Liver (tissue), 9 donors: ENCODE data around the gene SHBG. TPM values are rescaled to one million over a fixed set of nuclear protein-coding genes. Genes with fewer than 3 reads are reported as not detected.
A peak's percentile ranks its signal among the peaks of the same experiment; 100 is the strongest.

ENCODE experiments used
- DNase-seq: peaks from one replicate; pipeline ENCODE4 v3.0.0-alpha.2; 2017; ENCODE audit warnings: low spot score
- H3K27ac ChIP-seq, 2 donors: one replicate each; pipeline ENCODE4 v1.7.0; 2013; ENCODE audit warnings: inconsistent platforms in 2 of 2, low read length in 2 of 2, control low read depth in 1 of 2, low read depth in 1 of 2, mild to moderate bottlenecking in 1 of 2
- H3K27me3 ChIP-seq, 4 donors: one replicate each; pipeline versions ENCODE4 v1.6.1 to v1.7.0; 2013; ENCODE audit warnings: low read length in 3 of 4, inconsistent platforms in 1 of 4, mild to moderate bottlenecking in 1 of 4, moderate library complexity in 1 of 4; ENCODE audit not compliant: control insufficient read depth in 4 of 4, insufficient read depth in 4 of 4
- H3K36me3 ChIP-seq, 4 donors: one replicate each; pipeline versions ENCODE4 v1.6.1 to v1.7.0; 2013; ENCODE audit warnings: low read length in 3 of 4, mild to moderate bottlenecking in 3 of 4, low read depth in 1 of 4, moderate library complexity in 1 of 4; ENCODE audit not compliant: control insufficient read depth in 4 of 4, insufficient read depth in 3 of 4
- H3K4me1 ChIP-seq, 4 donors: one replicate each; pipeline versions ENCODE4 v1.6.1 to v1.7.0; 2013; ENCODE audit warnings: low read length in 3 of 4, mild to moderate bottlenecking in 3 of 4, moderate library complexity in 1 of 4; ENCODE audit not compliant: control insufficient read depth in 4 of 4, insufficient read depth in 4 of 4
- H3K4me3 ChIP-seq, 3 donors: one replicate each; pipeline versions ENCODE4 v1.6.1 to v1.7.0; 2013; ENCODE audit warnings: low read length in 3 of 3, control low read depth in 1 of 3, low read depth in 1 of 3, mild to moderate bottlenecking in 1 of 3
- H3K9ac ChIP-seq, 2 donors: one replicate each; pipeline ENCODE4 v1.7.0; 2013; ENCODE audit warnings: low read length in 2 of 2, mild to moderate bottlenecking in 2 of 2, moderate library complexity in 2 of 2, control low read depth in 1 of 2, low read depth in 1 of 2
- H3K9me3 ChIP-seq, 4 donors: one replicate each; pipeline versions ENCODE4 v1.6.1 to v1.7.0; 2013; ENCODE audit warnings: low read length in 3 of 4; ENCODE audit not compliant: control insufficient read depth in 4 of 4
- CTCF ChIP-seq: fragments of 150-350 bp; IDR thresholded peaks from 2 replicates; pipeline ENCODE4 v1.5.1; 2017; ENCODE audit warnings: improper control_type of control experiment, low read depth, low read length; ENCODE audit not compliant: missing input control
- EGR1 ChIP-seq, 2 donors: IDR thresholded peaks; 2 replicates each; pipeline ENCODE4 v1.6.1; 2016 to 2018; ENCODE audit warnings: antibody characterized with exemption in 2 of 2, low read depth in 2 of 2
- FOXA1 ChIP-seq: IDR thresholded peaks from 2 replicates; pipeline ENCODE4 v1.6.1; 2016; ENCODE audit warnings: antibody characterized with exemption
- FOXA2 ChIP-seq: IDR thresholded peaks from 2 replicates; pipeline ENCODE4 v1.6.1; 2016; ENCODE audit warnings: antibody characterized with exemption
- GABPA ChIP-seq, 2 donors: IDR thresholded peaks in 1 of 2; conservative IDR thresholded peaks in 1 of 2; 2 replicates each; pipeline ENCODE4 v1.6.1; 2016; ENCODE audit warnings: antibody characterized with exemption in 2 of 2, mild to moderate bottlenecking in 1 of 2, moderate library complexity in 1 of 2
- HNF4A ChIP-seq, 2 donors: conservative IDR thresholded peaks; 2 replicates each; pipeline ENCODE4 v1.6.1; 2016; ENCODE audit warnings: antibody characterized with exemption in 2 of 2, mild to moderate bottlenecking in 2 of 2
- HNF4G ChIP-seq: IDR thresholded peaks from 2 replicates; pipeline ENCODE4 v1.6.1; 2016; ENCODE audit warnings: antibody characterized with exemption
- JUND ChIP-seq, 2 donors: IDR thresholded peaks; 2 replicates each; pipeline ENCODE4 v1.6.1; 2016; ENCODE audit warnings: antibody characterized with exemption in 2 of 2
- MAX ChIP-seq: IDR thresholded peaks from 2 replicates; pipeline ENCODE4 v1.6.1; 2016; ENCODE audit warnings: antibody characterized with exemption
- NR2F2 ChIP-seq: IDR thresholded peaks from 2 replicates; pipeline ENCODE4 v1.6.1; 2016; ENCODE audit warnings: antibody characterized with exemption
- RAD21 ChIP-seq, 2 donors: IDR thresholded peaks; 2 replicates each; pipeline ENCODE4 v1.6.1; 2016; ENCODE audit warnings: antibody characterized with exemption in 2 of 2, mild to moderate bottlenecking in 2 of 2
- REST ChIP-seq: IDR thresholded peaks from 2 replicates; pipeline ENCODE4 v1.6.1; 2016; ENCODE audit warnings: antibody characterized with exemption, mild to moderate bottlenecking
- RXRA ChIP-seq, 2 donors: IDR thresholded peaks; 2 replicates each; pipeline ENCODE4 v1.6.1; 2017 to 2018; ENCODE audit warnings: antibody characterized with exemption in 2 of 2, mild to moderate bottlenecking in 1 of 2
- SP1 ChIP-seq: IDR thresholded peaks from 2 replicates; pipeline ENCODE4 v1.6.1; 2018; ENCODE audit warnings: antibody characterized with exemption, mild to moderate bottlenecking
- TAF1 ChIP-seq: conservative IDR thresholded peaks from 2 replicates; pipeline ENCODE4 v1.6.1; 2016; ENCODE audit warnings: antibody characterized with exemption, mild to moderate bottlenecking
- YY1 ChIP-seq: IDR thresholded peaks from 2 replicates; pipeline ENCODE4 v1.6.1; 2016; ENCODE audit warnings: antibody characterized with exemption, mild to moderate bottlenecking
- WGBS: extraction: QIAGEN DNeasy Blood & Tissue Kit; methylation state at CpG from one replicate; pipeline ENCODE4 v1.1.7; 2013; 5-methylcytosine and 5-hydroxymethylcytosine counted together
- polyA plus RNA-seq, 2 donors: library from polyadenylated mRNA; stranded (reverse) in 1 of 2; unstranded in 1 of 2; fragments of 200-250 nt in 1 of 2; fragments of >200 nt in 1 of 2; fragmentation: Nextera tagmentation in 1 of 2; extraction: Ambion mirVana in 1 of 2; gene quantifications; one replicate each; pipeline versions ENCODE4 v1.2.1 to v1.2.3, GENCODE V29; 2013 to 2015
- total RNA-seq, 2 donors: library from RNA; depleted of rRNA; stranded (reverse); fragments of >200 nt; gene quantifications; one replicate each; pipeline ENCODE4 v1.2.3, GENCODE V29; 2014
- TF ChIP-seq, protein P1 (sequence below): IDR thresholded peaks from 2 replicates; pipeline ENCODE4 v1.6.1; 2016; ENCODE audit warnings: antibody characterized with exemption
- TF ChIP-seq, protein P2 (sequence below): IDR thresholded peaks from 2 replicates; pipeline ENCODE4 v1.6.1; 2016; ENCODE audit warnings: antibody characterized with exemption
- donor health status: healthy.
- donor health status: healthy.
- donor health status: healthy.
- donor health status: healthy.
- donor health status: healthy.

The SHBG gene
- total and polyA plus RNA-seq, 4 donors, result 3.5 to 61.6 (median 22.2) TPM

DNA sequence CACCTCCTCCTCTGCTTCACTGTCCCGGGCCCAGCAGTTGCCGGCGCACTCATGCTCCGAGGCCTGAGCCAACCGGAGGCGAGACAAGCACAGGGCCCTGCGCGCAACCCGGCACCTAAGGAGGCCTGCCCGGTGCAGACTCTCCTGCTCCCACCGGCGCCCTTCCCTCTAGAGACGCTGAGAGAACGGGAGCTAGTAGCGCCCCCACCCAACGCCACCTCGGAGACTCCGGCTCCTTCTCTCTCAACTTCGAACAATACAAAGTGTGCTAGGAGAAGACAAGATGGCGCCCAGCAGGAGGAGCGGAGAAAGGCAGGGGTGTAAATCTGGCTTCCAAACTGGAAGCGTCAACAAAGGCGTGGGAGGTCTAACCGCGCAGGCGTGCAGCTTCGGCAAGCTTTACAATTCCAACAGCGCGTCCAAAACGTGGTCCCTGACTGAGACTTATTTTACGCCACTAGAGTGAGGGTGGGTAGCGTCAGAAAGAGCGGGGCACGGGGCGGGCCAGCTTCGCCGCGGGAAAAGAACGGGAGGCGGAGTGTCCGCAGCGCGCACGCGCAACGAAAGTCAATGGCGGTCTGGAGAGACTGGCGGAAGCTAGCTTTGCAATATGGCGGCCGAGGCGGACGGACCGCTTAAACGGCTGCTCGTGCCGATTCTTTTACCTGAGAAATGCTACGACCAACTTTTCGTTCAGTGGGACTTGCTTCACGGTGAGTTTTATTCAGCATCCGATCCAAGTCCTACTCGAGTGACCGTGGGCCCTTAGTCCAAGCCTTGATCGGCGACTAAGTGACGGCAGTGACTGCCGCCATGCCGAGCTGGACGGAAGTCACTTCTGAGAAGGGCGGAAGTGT is 46.5 kb upstream of the SHBG start, which contains the start of gene MPDU1:
Gene MPDU1 (plus strand): TSS at position 600 of the 857 bp plus-strand sequence. CDS start 11 bp downstream, at position 611.
- Histone ChIP-seq H3K9me3 (no peaks in the 10 kb centered on the region), H3K9ac (peak within 1 kb of the TSS; percentile 68 to 96), H3K4me3 (peak within 1 kb of the TSS; percentile 78 to 96 (median 84)), H3K36me3 (peaks cover 4 to 9% (median 6%) of the 10 kb centered on the region in 4 donors), H3K27ac (peak within 1 kb of the TSS; percentile 94 to 95), H3K4me1 (peaks cover 15 to 48% (median 33%) of the 10 kb centered on the region in 4 donors), H3K27me3 (no peaks in the 10 kb centered on the region)
- WGBS, result 15% methylated on average over 69 of the region's 69 CpGs
- TF ChIP-seq REST, result peak; percentile 85
- TF ChIP-seq SP1, result peak; percentile 68
- peak in 1 of 2 donors; percentile 23 for TF ChIP-seq RAD21 (IDR thresholded peaks at IDR 0.05)
- no peak for TF ChIP-seq NR2F2
- TF ChIP-seq HNF4G, result no peak
- TF ChIP-seq FOXA2, result peak; percentile 52
- TF ChIP-seq YY1, result peak; percentile 100
- TF ChIP-seq, protein P1, sequence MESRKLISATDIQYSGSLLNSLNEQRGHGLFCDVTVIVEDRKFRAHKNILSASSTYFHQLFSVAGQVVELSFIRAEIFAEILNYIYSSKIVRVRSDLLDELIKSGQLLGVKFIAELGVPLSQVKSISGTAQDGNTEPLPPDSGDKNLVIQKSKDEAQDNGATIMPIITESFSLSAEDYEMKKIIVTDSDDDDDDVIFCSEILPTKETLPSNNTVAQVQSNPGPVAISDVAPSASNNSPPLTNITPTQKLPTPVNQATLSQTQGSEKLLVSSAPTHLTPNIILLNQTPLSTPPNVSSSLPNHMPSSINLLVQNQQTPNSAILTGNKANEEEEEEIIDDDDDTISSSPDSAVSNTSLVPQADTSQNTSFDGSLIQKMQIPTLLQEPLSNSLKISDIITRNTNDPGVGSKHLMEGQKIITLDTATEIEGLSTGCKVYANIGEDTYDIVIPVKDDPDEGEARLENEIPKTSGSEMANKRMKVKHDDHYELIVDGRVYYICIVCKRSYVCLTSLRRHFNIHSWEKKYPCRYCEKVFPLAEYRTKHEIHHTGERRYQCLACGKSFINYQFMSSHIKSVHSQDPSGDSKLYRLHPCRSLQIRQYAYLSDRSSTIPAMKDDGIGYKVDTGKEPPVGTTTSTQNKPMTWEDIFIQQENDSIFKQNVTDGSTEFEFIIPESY, result peak; percentile 91
- no peak for TF ChIP-seq CTCF
- TF ChIP-seq, protein P2, sequence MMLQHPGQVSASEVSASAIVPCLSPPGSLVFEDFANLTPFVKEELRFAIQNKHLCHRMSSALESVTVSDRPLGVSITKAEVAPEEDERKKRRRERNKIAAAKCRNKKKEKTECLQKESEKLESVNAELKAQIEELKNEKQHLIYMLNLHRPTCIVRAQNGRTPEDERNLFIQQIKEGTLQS, result no peak
- peak; percentile 99 for TF ChIP-seq MAX
- peak; percentile 66 for TF ChIP-seq FOXA1
- peak in 1 of 2 donors; percentile 53 for TF ChIP-seq JUND (IDR thresholded peaks at IDR 0.05)
- peak; percentile 23 to 31 for TF ChIP-seq HNF4A (conservative IDR thresholded peaks at IDR 0.05)
- TF ChIP-seq EGR1 (IDR thresholded peaks at IDR 0.05; ENCODE audit: low read depth in 2 of 2), result peak; percentile 78 to 92
- peak; percentile 92 for TF ChIP-seq TAF1
- peak; percentile 94 to 96 for TF ChIP-seq GABPA (IDR thresholded peaks at IDR 0.05 in 1 of 2, conservative IDR thresholded peaks at IDR 0.05 in 1 of 2)
- TF ChIP-seq RXRA (IDR thresholded peaks at IDR 0.05), result peak; percentile 17 to 45
- peak; percentile 93 for DNase-seq
